K562 (cell line): ENCODE measurements around the gene GRIP1. TPM values are rescaled to one million over a fixed set of nuclear protein-coding genes. Genes with fewer than 3 reads are reported as not detected.

ENCODE experiments used
- ATAC-seq: fragments of 200-7000 bp; cut with Tn5 transposase; 3 replicates; pipeline ENCODE4 v1.9.1; 2020; ENCODE audit warnings: moderate library complexity
- BruUV-seq: library from RNA; stranded (reverse); fragments of 400-500 nt; replicated peaks from 2 replicates; lab custom pipeline; 2021; lab: Mats Ljungman, UMichigan
- CTCF ChIA-PET: fragments of 300-600 bp; formaldehyde crosslinking; extraction: SDS; loops from one replicate; lab custom pipeline; 2021; ENCODE audit warnings: low intra/inter-chr PET ratio; lab: Yijun Ruan, JAX
- POLR2A ChIA-PET: fragments of 300-600, 350-650 bp; sonication (Branson Sonifier 250); formaldehyde crosslinking; extraction: SDS; loops from one replicate; lab custom pipeline; 2021; ENCODE audit warnings: antibody characterized with exemption, inconsistent platforms; lab: Yijun Ruan, JAX
- DNase-seq, 4 experiments: peaks; one replicate each; pipeline versions ENCODE4 v3.0.0 to v3.0.0-alpha.2; 2011 to 2018; ENCODE audit warnings: low spot score in 3 of 4, mixed read lengths in 3 of 4; ENCODE audit errors: extremely low read depth in 1 of 4
- FAIRE-seq: peaks from 2 replicates; lab custom pipeline; 2011; peaks lifted over from hg19 to GRCh38; lab: Jason Lieb, UNC
- H2AFZ ChIP-seq: 2 replicates; pipeline ENCODE4 v1.6.0; 2011; ENCODE audit warnings: low read depth, low read length, control low read depth, inconsistent platforms
- H3K27ac ChIP-seq: fragments of 200-600 bp; 3 replicates; pipeline ENCODE4 v1.8.0; 2011; ENCODE audit warnings: low read depth, mild to moderate bottlenecking, control low read depth, inconsistent platforms, low read length, moderate library complexity, mixed read lengths; ENCODE audit errors: extremely low read depth
- H3K27me3 ChIP-seq, 2 experiments: fragments of 300-600 bp in 1 of 2; 2 replicates in 1 of 2; 3 replicates in 1 of 2; pipeline versions ENCODE4 v1.6.0 to v1.8.0; 2011; ENCODE audit warnings: inconsistent platforms in 2 of 2, low read length in 2 of 2, mild to moderate bottlenecking in 1 of 2, mixed read lengths in 1 of 2, moderate library complexity in 1 of 2; ENCODE audit not compliant: control insufficient read depth in 2 of 2, insufficient read depth in 2 of 2
- H3K36me3 ChIP-seq: fragments of 300-600 bp; 3 replicates; pipeline ENCODE4 v1.8.0; 2011; ENCODE audit warnings: mild to moderate bottlenecking, low read length, inconsistent platforms; ENCODE audit not compliant: control insufficient read depth, insufficient read depth
- H3K4me1 ChIP-seq, 2 experiments: fragments of 200-600 bp in 1 of 2; replicated peaks in 1 of 2; 2 replicates in 1 of 2; 3 replicates in 1 of 2; pipeline versions ENCODE4 v1.5.1 to v1.8.0; 2011; ENCODE audit warnings: inconsistent platforms in 2 of 2, low read length in 2 of 2, mild to moderate bottlenecking in 1 of 2, mixed read lengths in 1 of 2, moderate library complexity in 1 of 2; ENCODE audit not compliant: control insufficient read depth in 2 of 2, insufficient read depth in 2 of 2
- H3K4me2 ChIP-seq: 2 replicates; pipeline ENCODE4 v1.6.1; 2011; ENCODE audit warnings: low read length, control low read depth, inconsistent platforms, mixed read lengths; ENCODE audit not compliant: insufficient read depth
- H3K4me3 ChIP-seq: fragments of 200-600 bp; sonication (generic), shearing (Covaris generic); 2 replicates; pipeline ENCODE4 v1.5.1; 2016; ENCODE audit warnings: control low read depth, inconsistent platforms
- H3K79me2 ChIP-seq: fragments of 200-600 bp; 3 replicates; pipeline ENCODE4 v1.8.0; 2011; ENCODE audit warnings: low read length, inconsistent platforms; ENCODE audit not compliant: control insufficient read depth, insufficient read depth
- H3K9ac ChIP-seq, 2 experiments: 2 replicates each; pipeline versions ENCODE4 v1.6.0 to v1.6.1; 2011; ENCODE audit warnings: low read depth in 2 of 2, low read length in 2 of 2, control low read depth in 1 of 2, inconsistent platforms in 1 of 2, mild to moderate bottlenecking in 1 of 2, mixed read lengths in 1 of 2; ENCODE audit not compliant: insufficient read depth in 1 of 2
- H3K9me1 ChIP-seq: one replicate; pipeline ENCODE4 v1.6.0; 2011; ENCODE audit warnings: inconsistent platforms, mild to moderate bottlenecking, low read length, moderate library complexity; ENCODE audit not compliant: control insufficient read depth, insufficient read depth
- H3K9me3 ChIP-seq: replicated peaks from 2 replicates; pipeline ENCODE4 v1.5.1; 2011; ENCODE audit warnings: low read depth, low read length, inconsistent platforms; ENCODE audit not compliant: control insufficient read depth, insufficient read depth
- H4K20me1 ChIP-seq: replicated peaks from 2 replicates; pipeline ENCODE4 v1.6.1; 2011; ENCODE audit warnings: low read length, inconsistent platforms, mixed read lengths; ENCODE audit not compliant: control insufficient read depth, insufficient read depth
- ARHGAP35 ChIP-seq: fragments of 450-650 bp; IDR thresholded peaks from 2 replicates; pipeline ENCODE4 v1.6.1; 2018; ENCODE audit not compliant: partially characterized antibody
- ARNT ChIP-seq, 2 experiments: fragments of 450-650 bp; IDR thresholded peaks; 2 replicates each; pipeline ENCODE4 v1.6.1; 2016; ENCODE audit warnings: mild to moderate bottlenecking in 1 of 2
- CBFA2T2 ChIP-seq: fragments of 450-650 bp; conservative IDR thresholded peaks from 2 replicates; pipeline ENCODE4 v1.6.1; 2017; ENCODE audit warnings: mild to moderate bottlenecking
- E2F1 ChIP-seq: sonication (generic); formaldehyde crosslinking; IDR thresholded peaks from 2 replicates; pipeline ENCODE4 v1.8.1; 2023; ENCODE audit warnings: mild to moderate bottlenecking, missing genetic modification reagents, moderate library complexity
- FOXK1 ChIP-seq: sonication (generic); formaldehyde crosslinking; IDR thresholded peaks from 2 replicates; pipeline ENCODE4 v1.8.0; 2022; ENCODE audit warnings: missing genetic modification reagents, mild to moderate bottlenecking, borderline replicate concordance
- FUS ChIP-seq: fragments of 200-400 bp; formaldehyde crosslinking; optimal IDR thresholded peaks from 2 replicates; pipeline ENCODE3; 2017; ENCODE audit warnings: low read depth, low read length
- HMGN3 ChIP-seq: IDR thresholded peaks from 2 replicates; pipeline ENCODE4 v1.6.1; 2011; ENCODE audit warnings: borderline replicate concordance, low read depth, mild to moderate bottlenecking, mixed read lengths, low read length; ENCODE audit not compliant: insufficient read length; ENCODE audit errors: extremely low read depth
- KLF6 ChIP-seq: fragments of 250-450 bp; sonication (Bioruptor Pico); IDR thresholded peaks from 2 replicates; pipeline ENCODE4 v1.4.0; 2020; ENCODE audit warnings: mild to moderate bottlenecking, moderate library complexity, borderline replicate concordance
- NR0B1 ChIP-seq: fragments of 450-650 bp; IDR thresholded peaks from one replicate; pipeline ENCODE4 v1.6.1; 2018; ENCODE audit warnings: mild to moderate bottlenecking, moderate library complexity; ENCODE audit not compliant: partially characterized antibody
- PREB ChIP-seq: sonication (generic); formaldehyde crosslinking; IDR thresholded peaks from 2 replicates; pipeline ENCODE4 v1.8.1; 2023; ENCODE audit warnings: mild to moderate bottlenecking, missing genetic modification reagents
- SP1 ChIP-seq: sonication (generic); formaldehyde crosslinking; IDR thresholded peaks from 2 replicates; pipeline ENCODE4 v1.8.1; 2022; ENCODE audit warnings: mild to moderate bottlenecking, missing genetic modification reagents
- ZBTB26 ChIP-seq: fragments of 450-650 bp; formaldehyde crosslinking; IDR thresholded peaks from 2 replicates; pipeline ENCODE4 v1.4.0; 2022; ENCODE audit warnings: missing genetic modification characterization
- ZNF253 ChIP-seq: fragments of 250-450 bp; sonication (Bioruptor Pico); conservative IDR thresholded peaks from 2 replicates; pipeline ENCODE4 v1.6.1; 2021; ENCODE audit warnings: mild to moderate bottlenecking
- ZNF561 ChIP-seq: fragments of 450-650 bp; formaldehyde crosslinking; conservative IDR thresholded peaks from 2 replicates; pipeline ENCODE4 v1.4.0; 2020; ENCODE audit warnings: mild to moderate bottlenecking, moderate library complexity
- ZNF639 ChIP-seq, 2 experiments: fragments of 200-800 bp in 1 of 2; sonication (Bioruptor generic) in 1 of 2; sonication (generic) in 1 of 2; formaldehyde crosslinking in 1 of 2; IDR thresholded peaks in 1 of 2; conservative IDR thresholded peaks in 1 of 2; 2 replicates each; pipeline versions ENCODE4 v1.5.0 to v1.6.1; 2016 to 2020; ENCODE audit warnings: missing compliant biosample characterization in 1 of 2, missing genetic modification characterization in 1 of 2, missing genetic modification reagents in 1 of 2
- ZSCAN32 ChIP-seq: fragments of 450-650 bp; formaldehyde crosslinking; IDR thresholded peaks from 2 replicates; pipeline ENCODE4 v1.4.0; 2020; ENCODE audit warnings: mild to moderate bottlenecking, moderate library complexity
- WGBS: fragments of 100-300 bp; shearing (Covaris generic); methylation state at CpG from one replicate; pipeline ENCODE4 v1.1.6; 2016; ENCODE audit warnings: low coverage, mixed read lengths; ENCODE audit not compliant: insufficient coverage; ENCODE audit errors: missing lambda C conversion rate; 5-methylcytosine and 5-hydroxymethylcytosine counted together
- in situ Hi-C: fragments of 300-500 bp; cut with MboI; formaldehyde crosslinking; loops from 4 replicates; pipeline ENCODE4 v1.15.0; 2018; ENCODE audit warnings: inconsistent platforms, mixed read lengths
- intact Hi-C: fragments of 100-400 bp; cut with micrococcal nuclease; formaldehyde crosslinking; loops from 2 replicates; pipeline ENCODE4 v1.14.2; 2022
- polyA plus RNA-seq, 8 experiments: library from polyadenylated mRNA; depleted of rRNA in 4 of 8; stranded (reverse) in 5 of 8; unstranded in 3 of 8; fragments of >200 nt; fragmentation: Nextera tagmentation in 2 of 8; fragmentation: Illumina TruSeq in 1 of 8; extraction: Ambion mirVana in 2 of 8; extraction: Trizol in 1 of 8; gene quantifications; 2 replicates each; pipeline versions ENCODE4 v1.2.1 to v1.2.3, GENCODE V29; 2011 to 2014; ENCODE audit warnings: inconsistent platforms in 1 of 8, missing spikeins in 1 of 8
- total RNA-seq, 7 experiments: library from RNA; depleted of rRNA in 6 of 7; stranded (reverse); fragments of >200 nt in 6 of 7; fragmentation: Illumina TruSeq in 2 of 7; extraction: Trizol in 2 of 7; gene quantifications; 2 replicates each; pipeline versions ENCODE4 v1.2.1 to v1.2.3, GENCODE V29; 2011 to 2021; ENCODE audit warnings: low replicate concordance in 1 of 7

The GRIP1 gene
- total and polyA plus RNA-seq, 9 of the 15 experiments (the other 6 are each of a cell fraction or from before 2014, with no cell fraction given), result 0.28 to 1.2 (median 0.45) TPM

- no TSS peak for BruUV-seq
- Histone ChIP-seq H3K9me3 (no peaks in the 10 kb centered on the region), H3K9ac (no peak overlapping the region), H3K79me2 (no peaks in the 10 kb centered on the region), H3K9me1 (no peaks in the 10 kb centered on the region), H3K36me3 (no peaks in the 10 kb centered on the region), H3K27ac (no peak overlapping the region), H3K4me3 (no peak overlapping the region), H3K4me2 (no peak overlapping the region), H3K4me1 (no peaks in the 10 kb centered on the region), H4K20me1 (no peaks in the 10 kb centered on the region), H3K27me3 (no peaks in the 10 kb centered on the region), H2AFZ (no peak overlapping the region)
- in situ Hi-C loops (no loop called here), intact Hi-C loops (no loop called here)
- ChIA-PET CTCF (no interaction called here), POLR2A (no interaction called here)
- 0% methylated on average over 2 of the region's 4 CpGs for WGBS
- DNase-seq, result no peak
- FAIRE-seq, result no peak
- no peak for ATAC-seq
- TF ChIP-seq ZNF561 (no peak), KLF6 (CRISPR knock-in tag) (no peak), E2F1 (CRISPR knock-in tag) (no peak), ARHGAP35 (no peak), ZSCAN32 (CRISPR knock-in tag) (no peak), HMGN3 (no peak), NR0B1 (no peak), ARNT (IDR thresholded peaks at IDR 0.05) (no peak), PREB (CRISPR knock-in tag) (no peak), FUS (no peak), SP1 (CRISPR knock-in tag) (no peak), FOXK1 (CRISPR knock-in tag) (no peak), ZNF639 (CRISPR knock-in tag; conservative IDR thresholded peaks at IDR 0.05 in 1 of 2, IDR thresholded peaks at IDR 0.05 in 1 of 2) (no peak), ZNF253 (no peak), CBFA2T2 (no peak), ZBTB26 (CRISPR knock-in tag) (no peak)
Observed at GRCh38 chr12:66707002-66707697, 28.3 kb upstream of the GRIP1 start.
